HEK293 (cell line): Measurements from ENCODE around the gene ZBP1.
"Not testable (repeated sequence)": the region's sequence is repeated elsewhere in the genome, so short reads cannot be mapped to it uniquely, and the experiment has no call there.

Source experiments
- CTCF ChIA-PET: fragments of 350-600 bp; formaldehyde crosslinking; extraction: SDS; loops from one replicate; lab custom pipeline; 2021; ENCODE audit warnings: antibody characterized with exemption; lab: Yijun Ruan, JAX
- POLR2A ChIA-PET: fragments of 300-600 bp; formaldehyde crosslinking; extraction: SDS; loops from one replicate; lab custom pipeline; 2020; ENCODE audit warnings: antibody characterized with exemption, inconsistent platforms; lab: Yijun Ruan, JAX
- H3K27ac ChIP-seq: fragments of 200-500 bp; sonication (Bioruptor generic); 2 replicates; pipeline ENCODE4 v1.5.1; 2014; ENCODE audit warnings: low read depth, low read length, control low read depth, inconsistent platforms; ENCODE audit errors: extremely low read depth
- H3K36me3 ChIP-seq, 2 experiments: fragments of 200-500 bp in 1 of 2; sonication (Bioruptor generic) in 1 of 2; 1 replicate in 1 of 2; 2 replicates in 1 of 2; pipeline ENCODE4 v1.5.1; 2014 to 2017; ENCODE audit warnings: inconsistent platforms in 2 of 2, low read length in 2 of 2; ENCODE audit not compliant: control insufficient read depth in 2 of 2, insufficient read depth in 1 of 2
- H3K4me1 ChIP-seq: fragments of 200-500 bp; sonication (Bioruptor generic); 2 replicates; pipeline ENCODE4 v1.5.1; 2014; ENCODE audit warnings: mild to moderate bottlenecking, low read length, inconsistent platforms; ENCODE audit not compliant: control insufficient read depth, insufficient read depth
- H3K4me3 ChIP-seq: 2 replicates; pipeline ENCODE4 v1.5.1; 2011; ENCODE audit warnings: low read depth, mild to moderate bottlenecking, control low read depth, low read length, moderate library complexity
- H3K9me3 ChIP-seq: fragments of 200-500 bp; sonication (Bioruptor generic); 2 replicates; pipeline ENCODE4 v1.5.1; 2014; ENCODE audit warnings: low read depth, low read length, inconsistent platforms; ENCODE audit not compliant: control insufficient read depth, insufficient read depth
- FEZF1 ChIP-seq: fragments of 450-650 bp; formaldehyde crosslinking; IDR thresholded peaks from 2 replicates; pipeline ENCODE4 v1.5.1; 2016; ENCODE audit warnings: missing biosample characterization, missing genetic modification characterization
- HOXC10 ChIP-seq: sonication (generic); formaldehyde crosslinking; IDR thresholded peaks from 2 replicates; pipeline ENCODE4 v1.8.1; 2023; ENCODE audit warnings: mild to moderate bottlenecking, missing genetic modification reagents
- HOXD13 ChIP-seq: sonication (generic); formaldehyde crosslinking; IDR thresholded peaks from 2 replicates; pipeline ENCODE4 v1.8.0; 2022; ENCODE audit warnings: missing genetic modification reagents, borderline replicate concordance
- INSM2 ChIP-seq: fragments of 450-650 bp; formaldehyde crosslinking; IDR thresholded peaks from 2 replicates; pipeline ENCODE4 v1.5.1; 2016; ENCODE audit warnings: missing biosample characterization, missing genetic modification characterization
- ZBTB11 ChIP-seq: fragments of 450-650 bp; formaldehyde crosslinking; conservative IDR thresholded peaks from 2 replicates; pipeline ENCODE4 v1.5.1; 2016; ENCODE audit warnings: low read depth, missing biosample characterization, missing genetic modification characterization
- ZBTB7A ChIP-seq: fragments of 450-650 bp; formaldehyde crosslinking; IDR thresholded peaks from 2 replicates; pipeline ENCODE4 v1.5.1; 2016; ENCODE audit warnings: low read depth, missing biosample characterization, missing genetic modification characterization
- ZEB2 ChIP-seq: fragments of 450-650 bp; formaldehyde crosslinking; IDR thresholded peaks from 2 replicates; pipeline ENCODE4 v1.5.1; 2016; ENCODE audit warnings: missing biosample characterization, missing genetic modification characterization
- ZNF155 ChIP-seq: fragments of 450-650 bp; formaldehyde crosslinking; IDR thresholded peaks from 2 replicates; pipeline ENCODE4 v1.5.1; 2016; ENCODE audit warnings: missing biosample characterization, missing genetic modification characterization
- ZNF174 ChIP-seq: fragments of 450-650 bp; formaldehyde crosslinking; IDR thresholded peaks from 2 replicates; pipeline ENCODE4 v1.5.0; 2017; ENCODE audit warnings: missing biosample characterization, mild to moderate bottlenecking, missing genetic modification characterization
- ZNF211 ChIP-seq: fragments of 450-650 bp; formaldehyde crosslinking; IDR thresholded peaks from 2 replicates; pipeline ENCODE4 v1.5.1; 2016; ENCODE audit warnings: low read depth, missing biosample characterization, missing genetic modification characterization
- ZNF223 ChIP-seq: fragments of 450-650 bp; formaldehyde crosslinking; IDR thresholded peaks from 2 replicates; pipeline ENCODE4 v1.5.1; 2016; ENCODE audit warnings: missing biosample characterization, missing genetic modification characterization
- ZNF239 ChIP-seq: fragments of 450-650 bp; formaldehyde crosslinking; IDR thresholded peaks from 2 replicates; pipeline ENCODE4 v1.5.1; 2016; ENCODE audit warnings: missing biosample characterization, missing genetic modification characterization
- ZNF510 ChIP-seq: fragments of 450-650 bp; formaldehyde crosslinking; IDR thresholded peaks from 2 replicates; pipeline ENCODE4 v1.5.1; 2018; ENCODE audit warnings: mild to moderate bottlenecking, missing genetic modification characterization, missing biosample characterization; ENCODE audit not compliant: insufficient replicate concordance
- ZNF776 ChIP-seq: fragments of 450-650 bp; formaldehyde crosslinking; IDR thresholded peaks from 2 replicates; pipeline ENCODE4 v1.5.0; 2017; ENCODE audit warnings: missing biosample characterization, missing genetic modification characterization, borderline replicate concordance
- ZNF843 ChIP-seq: fragments of 450-650 bp; formaldehyde crosslinking; IDR thresholded peaks from 2 replicates; pipeline ENCODE4 v1.5.1; 2016; ENCODE audit warnings: missing biosample characterization, missing genetic modification characterization
- ZSCAN5A ChIP-seq: fragments of 450-650 bp; formaldehyde crosslinking; IDR thresholded peaks from 2 replicates; pipeline ENCODE4 v1.5.1; 2016; ENCODE audit warnings: missing biosample characterization, missing genetic modification characterization

ZBP1 gene

GRCh38 chr20:57632286-57632685 lies 12.1 kb upstream of the ZBP1 start:
- ChIA-PET CTCF (interaction anchor here (0.6 to 1.3 kb wide), 3 partner anchors 36 to 440 kb away, joined by 3 to 6 read pairs (median 3); no protein-coding TSS in a partner anchor), POLR2A (no interaction called here)
- no peak overlapping the region for H3K4me3 ChIP-seq
- no peak overlapping the region for H3K27ac ChIP-seq
- no peaks in the 10 kb centered on the region for H3K4me1 ChIP-seq
- no peaks in the 10 kb centered on the region for H3K36me3 ChIP-seq
- no peaks in the 10 kb centered on the region for H3K9me3 ChIP-seq
- TF ChIP-seq ZNF174, result no peak
- TF ChIP-seq ZNF776, result no peak

- H3K27ac ChIP-seq, result no peak overlapping the region
- ChIA-PET POLR2A (no interaction called here), CTCF (interaction anchor here (1.0 to 1.3 kb wide), 2 partner anchors 32 to 579 kb away, joined by 3 to 4 read pairs; no protein-coding TSS in a partner anchor)
- no peaks in the 10 kb centered on the region for H3K9me3 ChIP-seq
- no peaks in the 10 kb centered on the region for H3K4me1 ChIP-seq
- H3K4me3 ChIP-seq, result no peak overlapping the region
- TF ChIP-seq ZSCAN5A (no peak), ZNF211 (no peak), ZNF510 (tag by site-specific recombination) (no peak), ZBTB7A (no peak)
- no peaks in the 10 kb centered on the region for H3K36me3 ChIP-seq
These were observed 9.8 kb upstream of the ZBP1 start for GRCh38 chr20:57630061-57630460.

- CTCF ChIA-PET, result interaction anchor here (0.6 to 1.0 kb wide), 2 partner anchors 118 to 580 kb away, joined by 3 to 4 read pairs; no protein-coding TSS in a partner anchor
- POLR2A ChIA-PET, H3K36me3 ChIP-seq, H3K9me3 ChIP-seq, H3K4me1 ChIP-seq, H3K4me3 ChIP-seq, H3K27ac ChIP-seq: not testable (repeated sequence)
These were observed 9.3 kb upstream of the ZBP1 start for GRCh38 chr20:57629491-57629901.

GRCh38 chr20:57628962-57629308 lies 8.7 kb upstream of the ZBP1 start:
- H3K27ac ChIP-seq, H3K9me3 ChIP-seq, H3K36me3 ChIP-seq, H3K4me1 ChIP-seq, POLR2A ChIA-PET, H3K4me3 ChIP-seq: not testable (repeated sequence)
- CTCF ChIA-PET, result interaction anchor here (0.6 kb wide), 1 partner anchor 117 kb away, joined by 3 read pairs; no protein-coding TSS in a partner anchor

- POLR2A ChIA-PET, result no interaction called here
- TF ChIP-seq FEZF1 (tag by site-specific recombination) (no peak), ZNF211 (no peak), HOXD13 (CRISPR knock-in tag) (no peak), HOXC10 (no peak), ZNF843 (no peak), INSM2 (no peak), ZEB2 (no peak), ZNF239 (tag by site-specific recombination) (no peak), ZNF776 (no peak), ZNF223 (no peak), ZNF155 (tag by site-specific recombination) (no peak), ZNF510 (tag by site-specific recombination) (no peak), ZBTB11 (no peak)
- TF ChIP-seq, all 188 proteins: peak for 0
- no peak overlapping the region for H3K27ac ChIP-seq
- H3K4me3 ChIP-seq, result no peak overlapping the region
- H3K36me3 ChIP-seq, result no peaks in the 10 kb centered on the region
- no peaks in the 10 kb centered on the region for H3K9me3 ChIP-seq
- no peaks in the 10 kb centered on the region for H3K4me1 ChIP-seq
- CTCF ChIA-PET, result no interaction called here
These were observed 8.1 kb upstream of the ZBP1 start for GRCh38 chr20:57628047-57628961.
